Stomach (tissue), 19 donors: ENCODE results near the gene TNFRSF17. TPM values are rescaled to one million over a fixed set of nuclear protein-coding genes. Genes with fewer than 3 reads are reported as not detected.
"Not testable (repeated sequence)": the region's sequence is repeated elsewhere in the genome, so short reads cannot be mapped to it uniquely, and the experiment has no call there.

Experiments
- DNase-seq, 2 donors: peaks; one replicate each; pipeline versions ENCODE4 v3.0.0 to v3.0.0-alpha.2; 2013 to 2019
- H3K27ac ChIP-seq, 5 donors: fragments of 200-600 bp in 4 of 5; sonication (generic) in 4 of 5; one replicate each; pipeline ENCODE4 v1.5.1; 2013 to 2019; ENCODE audit warnings: mild to moderate bottlenecking in 1 of 5, moderate library complexity in 1 of 5
- H3K27me3 ChIP-seq, 3 donors: fragments of 200-600 bp; sonication (generic); one replicate each; pipeline ENCODE4 v1.5.1; 2017 to 2019; ENCODE audit warnings: mixed run types in 1 of 3
- H3K36me3 ChIP-seq, 4 donors: fragments of 200-600 bp; sonication (generic); 1 replicate in 3 of 4; 2 replicates in 1 of 4; pipeline ENCODE4 v1.5.1; 2016 to 2019
- H3K4me1 ChIP-seq, 4 donors: fragments of 200-600 bp; sonication (generic); one replicate each; pipeline ENCODE4 v1.5.1; 2016 to 2019
- H3K4me3 ChIP-seq, 4 donors: fragments of 200-600 bp; sonication (generic) in 3 of 4; one replicate each; pipeline ENCODE4 v1.5.1; 2016 to 2019; ENCODE audit warnings: mild to moderate bottlenecking in 1 of 4
- H3K9me3 ChIP-seq, 4 donors: fragments of 200-600 bp; sonication (generic); one replicate each; pipeline ENCODE4 v1.5.1; 2016 to 2019
- CTCF ChIP-seq, 7 experiments: fragments of 450-650 bp in 4 of 7; fragments of 200-600 bp in 3 of 7; sonication (generic) in 3 of 7; IDR thresholded peaks; one replicate each; pipeline ENCODE4 v1.5.1; 2016 to 2019; ENCODE audit warnings: antibody characterized with exemption in 7 of 7, control low read depth in 2 of 7, mild to moderate bottlenecking in 1 of 7
- EP300 ChIP-seq: sonication (generic); formaldehyde crosslinking; IDR thresholded peaks from one replicate; pipeline ENCODE4 v1.6.1; 2017; ENCODE audit warnings: antibody characterized with exemption
- POLR2A ChIP-seq, 4 donors: fragments of 450-650 bp; IDR thresholded peaks; one replicate each; pipeline ENCODE4 v1.6.1; 2016; ENCODE audit warnings: antibody characterized with exemption in 4 of 4, control low read depth in 2 of 4, mild to moderate bottlenecking in 1 of 4, moderate library complexity in 1 of 4
- POLR2AphosphoS5 ChIP-seq, 3 donors: sonication (generic); formaldehyde crosslinking; IDR thresholded peaks; one replicate each; pipeline ENCODE4 v1.6.1; 2016; ENCODE audit warnings: antibody characterized with exemption in 3 of 3
- WGBS, 5 donors: extraction: QIAGEN DNeasy Blood & Tissue Kit in 3 of 5; methylation state at CpG; one replicate each; pipeline versions ENCODE4 v1.1.5 to v1.1.7; 2013 to 2018; 5-methylcytosine and 5-hydroxymethylcytosine counted together
- intact Hi-C: fragments of 100-400 bp; cut with DNase I; formaldehyde crosslinking; loops from one replicate; pipeline ENCODE4 v1.15.1; 2023; ENCODE audit warnings: low total_unique reads
- long read RNA-seq, 10 donors: transcript quantifications; one replicate each; lab custom pipeline, GENCODE V29; 2026
- polyA plus RNA-seq, 3 donors: library from polyadenylated mRNA; stranded (reverse); fragments of 200-250 nt; gene quantifications; one replicate each; pipeline ENCODE4 v1.2.3, GENCODE V29; 2013
- total RNA-seq, 5 donors: library from RNA; depleted of rRNA; stranded (reverse); fragments of >200 nt; gene quantifications; one replicate each; pipeline versions ENCODE4 v1.1.0 to v1.2.3, GENCODE V29; 2014 to 2016
- donor health status: healthy with polysubstance abuse.
- donor health status: Bipolar disorder and iron deficiency.
- donor health status: healthy.

Gene TNFRSF17
- total RNA-seq (1 to 10 TPM in 1 of 5 donors, not detected in 4; 7.4 TPM), polyA plus RNA-seq (1 to 10 TPM; 1.1 to 2.0 (median 1.6) TPM)
- long read RNA-seq, donor 1: 0 reads
- long read RNA-seq, donor 2: 0 reads
- long read RNA-seq, donor 3: 0 reads
- long read RNA-seq, donor 4: 0 reads
- long read RNA-seq, donor 5: 0 reads
- long read RNA-seq, donor 6: 0 reads
- long read RNA-seq, donor 7: 0 reads
- long read RNA-seq, donor 8: 0 reads
- long read RNA-seq, donor 9: 0 reads
- long read RNA-seq, donor 10: 0 reads

DNA sequence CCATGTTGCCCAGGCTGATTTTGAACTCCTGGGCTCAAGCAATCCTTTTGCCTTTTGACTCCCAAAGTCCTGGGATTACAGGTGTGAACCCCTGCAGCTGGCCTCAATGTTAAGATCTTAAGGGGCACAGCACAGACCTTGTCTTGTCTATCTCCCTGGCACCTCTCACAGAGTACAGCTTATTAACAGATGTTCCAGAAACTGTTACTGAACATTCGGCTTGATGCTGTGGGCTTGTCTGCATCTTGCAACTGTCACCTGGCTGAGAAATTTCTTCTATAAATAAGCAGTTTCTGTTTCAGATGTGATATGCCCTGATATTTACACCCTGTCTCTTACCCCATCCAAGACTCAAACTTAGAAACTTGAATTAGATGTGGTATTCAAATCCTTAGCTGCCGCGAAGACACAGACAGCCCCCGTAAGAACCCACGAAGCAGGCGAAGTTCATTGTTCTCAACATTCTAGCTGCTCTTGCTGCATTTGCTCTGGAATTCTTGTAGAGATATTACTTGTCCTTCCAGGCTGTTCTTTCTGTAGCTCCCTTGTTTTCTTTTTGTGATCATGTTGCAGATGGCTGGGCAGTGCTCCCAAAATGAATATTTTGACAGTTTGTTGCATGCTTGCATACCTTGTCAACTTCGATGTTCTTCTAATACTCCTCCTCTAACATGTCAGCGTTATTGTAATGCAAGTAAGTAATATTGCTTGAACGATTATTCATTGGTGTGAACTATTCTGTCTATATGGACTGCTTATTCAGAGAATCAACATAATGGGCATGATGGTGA lies at the start of gene TNFRSF17:
TNFRSF17 (plus strand) TSS at position 450 of the 791 bp plus-strand sequence; CDS start at position 565, 115 bp downstream.
- H3K4me3 ChIP-seq: no peak within 1 kb of the TSS
- no peaks in the 10 kb centered on the region for H3K36me3 ChIP-seq
- H3K27me3 ChIP-seq: no peaks in the 10 kb centered on the region
- DNase-seq: no peak
- 70 to 77% (median 77%) methylated on average over 9 of the region's 9 CpGs for WGBS, 5 donors
- no peak within 1 kb of the TSS for H3K27ac ChIP-seq
- H3K4me1 ChIP-seq: no peaks in the 10 kb centered on the region
- TF ChIP-seq POLR2A (IDR thresholded peaks at IDR 0.05) (no peak), POLR2AphosphoS5 (IDR thresholded peaks at IDR 0.05) (no peak), EP300 (no peak), CTCF (IDR thresholded peaks at IDR 0.05) (no peak)
- H3K9me3 ChIP-seq: no peaks in the 10 kb centered on the region
- intact Hi-C loops: no loop called here

DNA sequence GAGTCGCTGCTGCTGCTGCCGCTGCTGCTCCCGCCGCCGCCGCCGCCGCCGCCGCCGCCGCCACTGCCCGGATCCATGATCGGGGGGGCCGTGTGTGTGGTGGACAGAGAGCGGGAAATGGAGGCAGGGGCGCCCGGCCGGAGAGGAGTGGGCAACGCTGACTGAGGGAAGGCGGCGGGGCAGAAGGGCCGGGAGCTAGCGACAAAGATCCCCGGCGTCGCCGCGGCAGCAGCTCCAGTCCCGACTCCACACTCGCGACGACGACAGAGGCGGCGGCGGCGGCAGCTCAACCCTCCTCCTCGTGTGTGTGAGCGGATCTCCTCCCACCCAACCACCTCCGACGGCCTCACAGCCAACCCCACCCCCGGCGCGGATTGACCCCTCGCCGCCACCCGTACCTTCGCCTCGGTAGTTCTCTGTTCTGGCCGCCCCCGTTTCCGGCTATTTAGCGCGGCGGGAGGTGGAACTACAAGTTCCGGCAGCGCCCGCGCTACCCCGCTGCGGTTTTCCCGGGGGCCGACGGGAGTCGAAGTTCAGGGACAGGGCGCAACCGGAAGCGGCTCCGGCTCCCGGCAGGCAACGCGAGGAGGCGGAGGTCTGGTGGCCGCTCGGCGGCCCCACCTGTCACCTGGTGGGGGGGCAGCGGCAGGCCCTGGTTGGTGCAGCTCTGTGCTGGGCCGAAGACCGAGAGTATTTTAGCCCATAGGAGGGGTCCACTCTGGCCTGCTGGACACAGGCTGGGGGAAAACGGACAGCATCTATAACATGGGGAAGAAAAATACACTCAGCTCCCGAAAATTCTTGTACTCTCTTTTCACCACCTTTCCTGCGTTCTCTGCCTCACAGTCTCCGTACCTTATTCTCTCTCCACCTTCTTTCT lies 49.1 kb upstream of the TNFRSF17 start, which contains the start of gene GSPT1:
GSPT1 (minus strand) TSS at position 313 of the 880 bp plus-strand sequence; CDS start at position 77, 236 bp downstream.
- WGBS, 5 donors: 0 to 1% (median 1%) methylated on average over 31 to 84 of the region's 84 CpGs
- no peaks in the 10 kb centered on the region for H3K9me3 ChIP-seq
- no peaks in the 10 kb centered on the region for H3K27me3 ChIP-seq
- intact Hi-C loops: no loop called here
- TF ChIP-seq POLR2AphosphoS5 (IDR thresholded peaks at IDR 0.05) (peak; percentile 65 to 97 (median 94)), POLR2A (IDR thresholded peaks at IDR 0.05) (peak in 2 of 4 donors; percentile 56 to 68), CTCF (IDR thresholded peaks at IDR 0.05) (peak in 4 of 7 experiments; percentile 6 to 55 (median 38)), EP300 (no peak)
- peak within 1 kb of the TSS; percentile 90 to 98 (median 94) for H3K4me3 ChIP-seq
- H3K36me3 ChIP-seq: no peaks in the 10 kb centered on the region
- H3K4me1 ChIP-seq: peaks cover 31 to 40% (median 34%) of the 10 kb centered on the region in 4 donors
- peak; percentile 99 to 100 for DNase-seq
- H3K27ac ChIP-seq: peak within 1 kb of the TSS; percentile 96 to 100 (median 97)

DNA sequence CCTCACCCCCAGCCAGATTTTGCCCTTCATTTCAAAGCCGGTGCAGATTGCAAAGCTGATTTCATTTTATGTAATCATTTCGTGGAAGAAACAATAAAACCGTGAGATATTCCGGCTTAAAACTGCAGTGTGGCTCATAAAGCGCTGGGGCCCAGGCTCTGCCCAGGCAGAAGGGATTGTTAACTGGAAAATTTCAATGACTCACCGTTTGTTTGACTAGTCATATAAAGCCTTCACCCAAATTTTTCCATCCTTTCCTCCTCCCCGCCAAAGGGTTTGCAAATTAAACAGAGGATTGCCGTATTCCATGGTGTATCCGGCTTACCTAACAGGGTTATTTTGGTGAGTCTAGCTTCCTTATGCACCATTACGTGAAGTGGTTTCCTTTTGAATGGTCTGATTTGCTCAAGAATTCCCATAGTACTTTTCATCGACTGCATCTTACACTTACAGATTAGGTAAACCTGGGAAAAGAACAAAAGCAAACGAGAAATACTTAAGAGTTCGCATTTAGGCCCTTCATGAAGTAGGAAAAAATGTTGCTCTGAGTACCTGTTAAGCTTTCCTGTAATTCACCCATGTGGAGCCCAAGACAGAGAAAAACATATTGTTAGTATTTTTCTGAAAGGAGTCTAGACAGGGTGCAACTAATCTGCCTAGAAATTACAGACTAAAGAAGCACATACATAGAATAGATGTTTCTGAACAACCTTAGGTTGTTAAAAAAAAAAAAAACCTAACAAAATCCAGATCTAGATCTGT lies 48.3 kb upstream of the TNFRSF17 start:
- Histone ChIP-seq H3K4me1 (peaks cover 24 to 32% (median 28%) of the 10 kb centered on the region in 4 donors), H3K27me3 (no peaks in the 10 kb centered on the region), H3K9me3 (no peaks in the 10 kb centered on the region), H3K36me3 (no peaks in the 10 kb centered on the region), H3K4me3 (peak overlapping the region; percentile 90 to 98 (median 94)), H3K27ac (peak overlapping the region; percentile 91 to 98 (median 96))
- intact Hi-C loops: no loop called here
- TF ChIP-seq POLR2A (IDR thresholded peaks at IDR 0.05): no peak
- TF ChIP-seq POLR2AphosphoS5 (IDR thresholded peaks at IDR 0.05): peak in 2 of 3 donors; percentile 68 to 79
- 26 to 38% (median 33%) methylated on average over 13 of the region's 13 CpGs for WGBS, 5 donors
- DNase-seq: peak; percentile 60 to 79

DNA sequence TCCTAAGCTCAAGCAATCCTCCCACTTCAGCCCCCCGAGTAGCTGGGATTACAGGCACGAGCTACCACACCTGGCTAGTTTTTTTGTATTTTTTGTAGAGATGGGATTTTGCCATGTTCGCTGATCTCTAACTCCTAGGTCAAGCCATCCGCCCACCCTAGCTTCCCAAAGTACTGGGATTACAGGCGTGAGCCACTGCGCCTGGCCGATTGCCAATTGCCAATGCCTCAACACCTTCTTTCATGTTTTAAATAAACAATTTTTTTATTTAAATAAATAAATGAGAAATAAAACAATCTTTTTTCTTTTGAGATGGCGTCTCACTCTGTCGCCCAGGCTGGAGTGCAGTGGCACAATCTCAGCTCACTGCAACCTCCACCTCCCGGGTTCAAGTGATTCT lies 41.0 kb upstream of the TNFRSF17 start:
- H3K27ac ChIP-seq, H3K27me3 ChIP-seq, H3K4me1 ChIP-seq, H3K4me3 ChIP-seq, H3K9me3 ChIP-seq, H3K36me3 ChIP-seq, intact Hi-C loops: not testable (repeated sequence)
- 53 to 63% (median 57%) methylated on average over 10 of the region's 10 CpGs for WGBS, 5 donors
- peak in 1 of 2 donors; percentile 31 for DNase-seq

DNA sequence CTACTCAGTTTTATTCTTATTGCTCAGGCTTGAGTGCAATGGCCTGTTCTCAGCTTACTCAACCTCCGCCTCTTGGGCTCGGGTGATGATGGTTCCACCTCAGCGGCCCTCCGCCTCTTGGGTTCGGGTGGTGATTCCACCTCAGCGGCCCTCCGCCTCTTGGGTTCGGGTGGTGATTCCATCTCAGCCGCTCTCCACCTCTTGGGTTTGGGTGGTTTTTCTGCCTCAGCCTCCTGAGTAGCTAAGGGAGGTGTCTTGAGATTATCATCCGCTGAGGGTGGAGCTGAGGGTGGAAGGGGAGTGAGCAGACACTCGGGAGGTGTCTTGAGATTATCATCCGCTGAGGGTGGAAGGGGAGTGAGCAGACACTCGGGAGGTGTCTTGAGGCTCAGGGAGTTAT lies 37.7 kb upstream of the TNFRSF17 start:
- H3K27me3 ChIP-seq, DNase-seq, H3K27ac ChIP-seq, H3K9me3 ChIP-seq, H3K4me1 ChIP-seq, H3K36me3 ChIP-seq, H3K4me3 ChIP-seq, intact Hi-C loops: not testable (repeated sequence)
- WGBS, 5 donors: 77 to 85% (median 82%) methylated on average over 12 to 13 of the region's 13 CpGs

GRCh38 chr16:11941945-11942344 lies 23.1 kb upstream of the TNFRSF17 start, which contains the start of gene NPIPB2:
NPIPB2 (minus strand) TSS chr16:11942045; CDS start chr16:11942045, 0 bp downstream.
- DNase-seq: not testable (repeated sequence)

More at GRCh38 chr16:11941945-11942344, 23.1 kb upstream of the TNFRSF17 start, which contains the start of gene NPIPB2:
- WGBS, 5 donors: 91 to 100% (median 99%) methylated on average over 1 to 3 of the region's 4 CpGs
- H3K4me1 ChIP-seq, H3K36me3 ChIP-seq, H3K9me3 ChIP-seq, H3K27me3 ChIP-seq, H3K4me3 ChIP-seq, H3K27ac ChIP-seq, intact Hi-C loops: not testable (repeated sequence)
